Upper lobe of right lung (tissue), 1 donor: Measurements from ENCODE around the gene MIS18A. TPM values are rescaled to one million over a fixed set of nuclear protein-coding genes. Genes with fewer than 3 reads are reported as not detected.
A peak's percentile ranks its signal among the peaks of the same experiment; 100 is the strongest.

Experiments used
- ATAC-seq: fragments of 200-7000 bp; cut with Tn5 transposase; one replicate; pipeline ENCODE4 v1.9.1; 2020; ENCODE audit warnings: mild to moderate bottlenecking, moderate library complexity
- DNase-seq: peaks from one replicate; pipeline ENCODE4 v3.0.0-alpha.2; 2020
- H3K27ac ChIP-seq: fragments of 200-600 bp; one replicate; pipeline ENCODE4 v1.8.0; 2022
- H3K27me3 ChIP-seq: fragments of 200-600 bp; one replicate; pipeline ENCODE4 v1.8.0; 2022; ENCODE audit warnings: mild to moderate bottlenecking
- H3K36me3 ChIP-seq: fragments of 200-600 bp; one replicate; pipeline ENCODE4 v1.8.0; 2022
- H3K4me1 ChIP-seq: fragments of 200-600 bp; one replicate; pipeline ENCODE4 v1.8.0; 2022
- H3K4me3 ChIP-seq: fragments of 200-600 bp; one replicate; pipeline ENCODE4 v1.8.0; 2022; ENCODE audit warnings: mild to moderate bottlenecking
- H3K9me3 ChIP-seq: fragments of 200-600 bp; one replicate; pipeline ENCODE4 v1.8.0; 2022
- CTCF ChIP-seq: fragments of 200-600 bp; IDR thresholded peaks from one replicate; pipeline ENCODE4 v1.8.0; 2022; ENCODE audit warnings: antibody characterized with exemption
- intact Hi-C: fragments of 100-400 bp; cut with DNase I; formaldehyde crosslinking; loops from one replicate; pipeline ENCODE4 v1.11.0; 2022
- total RNA-seq: library from RNA; stranded (reverse); fragmentation: NEBNext Ultra II Directional; extraction: Animal tissue kit (Norgen Biotek cat#: 25700); gene quantifications from one replicate; pipeline ENCODE4 v1.2.1, GENCODE V29; 2021
- donor health status: DM: no; HTN: yes; CAD: no; lungs with severe emphysema.

MIS18A gene
- total RNA-seq, 1 donor from 2014 or later: 4.0 TPM

- ATAC-seq (no peak), DNase-seq (no peak)
- Histone ChIP-seq H3K27me3 (no peaks in the 10 kb centered on the region), H3K36me3 (no peaks in the 10 kb centered on the region), H3K9me3 (no peaks in the 10 kb centered on the region), H3K27ac (peak within 1 kb of the TSS; percentile 44), H3K4me3 (peak within 1 kb of the TSS; percentile 2), H3K4me1 (no peaks in the 10 kb centered on the region)
- TF ChIP-seq CTCF: no peak
- intact Hi-C loops: no loop called here
Measured at GRCh38 chr21:32298658-32299081, 19.8 kb upstream of the MIS18A start, which contains the start of gene MRAP. TSS of gene MRAP (plus strand) at chr21:32298855. CDS start at chr21:32298972, 117 bp downstream.

GRCh38 chr21:32298148-32298559 is 19.3 kb upstream of the MIS18A start:
- Histone ChIP-seq H3K27me3 (no peaks in the 10 kb centered on the region), H3K4me3 (peak overlapping the region; percentile 2), H3K9me3 (no peaks in the 10 kb centered on the region), H3K27ac (peak overlapping the region; percentile 44), H3K36me3 (no peaks in the 10 kb centered on the region), H3K4me1 (no peaks in the 10 kb centered on the region)
- TF ChIP-seq CTCF: no peak
- ATAC-seq: peak; percentile 38
- intact Hi-C loops: no loop called here
- DNase-seq: no peak

GRCh38 chr21:32297449-32297848 is 18.6 kb upstream of the MIS18A start:
- TF ChIP-seq CTCF: no peak
- DNase-seq: no peak
- H3K27me3 ChIP-seq: no peaks in the 10 kb centered on the region
- no peak overlapping the region for H3K4me3 ChIP-seq
- no peaks in the 10 kb centered on the region for H3K9me3 ChIP-seq
- intact Hi-C loops: no loop called here
- no peaks in the 10 kb centered on the region for H3K4me1 ChIP-seq
- H3K27ac ChIP-seq: peak overlapping the region; percentile 26
- no peaks in the 10 kb centered on the region for H3K36me3 ChIP-seq
- no peak for ATAC-seq

DNA sequence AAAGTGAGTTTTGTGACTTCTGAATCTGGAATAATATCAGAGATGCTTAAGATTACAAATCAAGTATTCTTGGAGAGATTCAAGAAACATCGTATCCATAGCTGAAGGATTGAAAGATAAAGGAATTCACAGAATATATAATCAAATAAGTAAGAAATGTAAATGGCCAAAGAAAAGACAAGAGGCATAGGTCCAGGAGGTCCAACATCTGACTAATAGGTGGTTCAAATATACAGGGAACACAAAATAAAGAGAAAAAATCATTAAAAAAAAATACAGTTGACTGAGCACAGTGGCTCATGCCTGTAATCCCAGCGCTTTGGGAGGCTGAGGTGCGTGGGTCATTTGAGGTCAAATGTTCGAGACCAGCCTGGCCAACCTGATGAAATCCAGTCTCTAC is 6.6 kb upstream of the MIS18A start:
- H3K27ac ChIP-seq: no peak overlapping the region
- DNase-seq (no peak), ATAC-seq (no peak)
- no peaks in the 10 kb centered on the region for H3K4me1 ChIP-seq
- no peaks in the 10 kb centered on the region for H3K27me3 ChIP-seq
- no peaks in the 10 kb centered on the region for H3K9me3 ChIP-seq
- no peaks in the 10 kb centered on the region for H3K36me3 ChIP-seq
- no peak overlapping the region for H3K4me3 ChIP-seq
- no peak for TF ChIP-seq CTCF
- intact Hi-C loops: no loop called here

GRCh38 chr21:32282992-32283391 is 4.1 kb upstream of the MIS18A start:
- Histone ChIP-seq H3K27me3 (no peaks in the 10 kb centered on the region), H3K36me3 (no peaks in the 10 kb centered on the region), H3K9me3 (no peaks in the 10 kb centered on the region), H3K4me3 (no peak overlapping the region), H3K4me1 (peaks cover 13% of the 10 kb centered on the region), H3K27ac (no peak overlapping the region)
- no peak for ATAC-seq
- intact Hi-C loops: no loop called here
- no peak for TF ChIP-seq CTCF
- DNase-seq: no peak

- intact Hi-C loops: no loop called here
- ATAC-seq (no peak), DNase-seq (no peak)
- Histone ChIP-seq H3K9me3 (no peaks in the 10 kb centered on the region), H3K4me3 (no peak overlapping the region), H3K4me1 (peaks cover 17% of the 10 kb centered on the region), H3K36me3 (no peaks in the 10 kb centered on the region), H3K27ac (no peak overlapping the region), H3K27me3 (no peaks in the 10 kb centered on the region)
- no peak for TF ChIP-seq CTCF
Measured at GRCh38 chr21:32281531-32281930, 2.7 kb upstream of the MIS18A start.
